Sciatic nerve (tissue), 1 donor: ENCODE data around the gene SFT2D1. TPM values are rescaled to one million over a fixed set of nuclear protein-coding genes. Genes with fewer than 3 reads are reported as not detected.

Experiments used
- total RNA-seq: library from RNA; stranded (reverse); fragmentation: NEBNext Ultra II Directional; extraction: Animal tissue kit (Norgen Biotek cat#: 25700); gene quantifications from one replicate; pipeline ENCODE4 v1.2.1, GENCODE V29; 2021
- donor health status: DM: no; HTN: no; CAD: no.

SFT2D1 gene
- total RNA-seq, 1 donor from 2014 or later: 46.1 TPM

Other genes with a start within 250 kb of the SFT2D1 start
- gene TBXT, start 174.7 kb downstream of the SFT2D1 start, total RNA-seq: not detected
- not detected for gene PRR18, start 34.2 kb downstream of the SFT2D1 start, total RNA-seq
- gene MPC1, start 40.4 kb upstream of the SFT2D1 start, total RNA-seq: 49.2 TPM
- gene RAMACL, start 244.1 kb upstream of the SFT2D1 start, total RNA-seq: 4.3 TPM